ENCODE measurements around the gene AGO3.

- TF ChIP-seq POLR2A (IDR thresholded peaks at IDR 0.05; ENCODE audit: extremely low read depth, insufficient read length) (no peak), CTCF (IDR thresholded peaks at IDR 0.05; ENCODE audit: low read depth, low read length) (no peak), MYC (IDR thresholded peaks at IDR 0.05; ENCODE audit: low read depth, low read length) (no peak)
Observed at GRCh38 chr1:35932158-35932636, 1.3 kb downstream of the AGO3 start.
